Naive thymus-derived CD4-positive, alpha-beta T cell (primary cell): ENCODE results near the gene ABCA2. TPM values are rescaled to one million over a fixed set of nuclear protein-coding genes. Genes with fewer than 3 reads are reported as not detected.

Source experiments
- ATAC-seq: fragments of 150-1000 bp; cut with Tn5 transposase; 2 replicates; pipeline ENCODE4 v1.10.0; 2021; ENCODE audit warnings: mild to moderate bottlenecking, moderate library complexity
- CTCF ChIA-PET: fragments of 350-600 bp; sonication (Branson Sonifier 250); formaldehyde crosslinking; loops from one replicate; lab custom pipeline; 2021; ENCODE audit warnings: antibody characterized with exemption; lab: Charles Lee
- POLR2A ChIA-PET: fragments of 350-600 bp; sonication (Branson Sonifier 250); formaldehyde crosslinking; loops from one replicate; lab custom pipeline; 2021; ENCODE audit warnings: antibody characterized with exemption, inconsistent platforms; lab: Charles Lee
- DNase-seq, 9 donors: peaks; one replicate each; pipeline versions ENCODE4 v3.0.0 to v3.0.0-alpha.2; 2020 to 2022; ENCODE audit warnings: mixed read lengths in 1 of 9
- H3K27ac ChIP-seq: one replicate; pipeline ENCODE4 v1.7.0; 2013; ENCODE audit warnings: mild to moderate bottlenecking, low read depth, low read length, moderate library complexity
- H3K27me3 ChIP-seq, 2 donors: one replicate each; pipeline ENCODE4 v1.7.0; 2013; ENCODE audit warnings: low read length in 2 of 2, mild to moderate bottlenecking in 2 of 2, moderate library complexity in 2 of 2; ENCODE audit not compliant: control insufficient read depth in 2 of 2, insufficient read depth in 2 of 2
- H3K36me3 ChIP-seq, 3 experiments: 1 replicate in 2 of 3; 2 replicates in 1 of 3; pipeline ENCODE4 v1.7.0; 2013; ENCODE audit warnings: low read length in 3 of 3, mild to moderate bottlenecking in 3 of 3, moderate library complexity in 1 of 3; ENCODE audit not compliant: insufficient read depth in 3 of 3, control insufficient read depth in 2 of 3
- H3K4me1 ChIP-seq, 2 donors: one replicate each; pipeline ENCODE4 v1.7.0; 2013; ENCODE audit warnings: low read length in 2 of 2, mild to moderate bottlenecking in 2 of 2, moderate library complexity in 1 of 2; ENCODE audit not compliant: control insufficient read depth in 2 of 2, insufficient read depth in 2 of 2
- H3K4me3 ChIP-seq: 2 replicates; pipeline ENCODE4 v1.7.0; 2013; ENCODE audit warnings: mild to moderate bottlenecking, low read length
- H3K9me3 ChIP-seq, 3 experiments: 1 replicate in 2 of 3; 2 replicates in 1 of 3; pipeline ENCODE4 v1.7.0; 2013; ENCODE audit warnings: low read length in 3 of 3; ENCODE audit not compliant: control insufficient read depth in 2 of 3
- H3K27ac Mint-ChIP-seq, 9 donors: one replicate each; pipeline ENCODE4 v1.8.0; 2020 to 2022; ENCODE audit warnings: mixed read lengths in 9 of 9, mild to moderate bottlenecking in 8 of 9, moderate library complexity in 5 of 9, inconsistent platforms in 2 of 9
- H3K27me3 Mint-ChIP-seq, 5 donors: one replicate each; pipeline ENCODE4 v1.8.0; 2021 to 2022; ENCODE audit warnings: mixed read lengths in 5 of 5, mild to moderate bottlenecking in 1 of 5
- H3K36me3 Mint-ChIP-seq, 5 donors: one replicate each; pipeline ENCODE4 v1.8.0; 2020 to 2022; ENCODE audit warnings: mixed read lengths in 5 of 5, mild to moderate bottlenecking in 3 of 5, inconsistent platforms in 1 of 5
- H3K4me1 Mint-ChIP-seq, 7 donors: one replicate each; pipeline ENCODE4 v1.8.0; 2020 to 2022; ENCODE audit warnings: mixed read lengths in 7 of 7, mild to moderate bottlenecking in 3 of 7, inconsistent platforms in 1 of 7
- H3K4me3 Mint-ChIP-seq, 10 donors: one replicate each; pipeline ENCODE4 v1.8.0; 2020 to 2022; ENCODE audit warnings: mild to moderate bottlenecking in 10 of 10, mixed read lengths in 10 of 10, moderate library complexity in 6 of 10, inconsistent platforms in 2 of 10
- H3K9me3 Mint-ChIP-seq, 11 donors: one replicate each; pipeline ENCODE4 v1.8.0; 2020 to 2022; ENCODE audit warnings: mixed read lengths in 11 of 11, mild to moderate bottlenecking in 4 of 11, inconsistent platforms in 1 of 11, moderate library complexity in 1 of 11
- intact Hi-C, 2 donors: fragments of 100-400 bp; cut with micrococcal nuclease; formaldehyde crosslinking; loops; one replicate each; pipeline ENCODE4 v1.15.1; 2023
- polyA plus RNA-seq, 2 donors: library from polyadenylated mRNA; unstranded; fragments of 300-500 nt; fragmentation: Illumina TruSeq; gene quantifications; one replicate each; pipeline ENCODE4 v1.2.3, GENCODE V29; 2021
- total RNA-seq, 6 experiments: library from RNA in 5 of 6; stranded (reverse) in 5 of 6; gene quantifications; 1 replicate in 5 of 6; 2 replicates in 1 of 6; pipeline ENCODE4 v1.2.3 and lab custom pipeline; 2021 to 2026

The ABCA2 gene
- total and polyA plus RNA-seq, 7 experiments from 2014 or later: 1.8 to 112 (median 25.1) TPM

DNA sequence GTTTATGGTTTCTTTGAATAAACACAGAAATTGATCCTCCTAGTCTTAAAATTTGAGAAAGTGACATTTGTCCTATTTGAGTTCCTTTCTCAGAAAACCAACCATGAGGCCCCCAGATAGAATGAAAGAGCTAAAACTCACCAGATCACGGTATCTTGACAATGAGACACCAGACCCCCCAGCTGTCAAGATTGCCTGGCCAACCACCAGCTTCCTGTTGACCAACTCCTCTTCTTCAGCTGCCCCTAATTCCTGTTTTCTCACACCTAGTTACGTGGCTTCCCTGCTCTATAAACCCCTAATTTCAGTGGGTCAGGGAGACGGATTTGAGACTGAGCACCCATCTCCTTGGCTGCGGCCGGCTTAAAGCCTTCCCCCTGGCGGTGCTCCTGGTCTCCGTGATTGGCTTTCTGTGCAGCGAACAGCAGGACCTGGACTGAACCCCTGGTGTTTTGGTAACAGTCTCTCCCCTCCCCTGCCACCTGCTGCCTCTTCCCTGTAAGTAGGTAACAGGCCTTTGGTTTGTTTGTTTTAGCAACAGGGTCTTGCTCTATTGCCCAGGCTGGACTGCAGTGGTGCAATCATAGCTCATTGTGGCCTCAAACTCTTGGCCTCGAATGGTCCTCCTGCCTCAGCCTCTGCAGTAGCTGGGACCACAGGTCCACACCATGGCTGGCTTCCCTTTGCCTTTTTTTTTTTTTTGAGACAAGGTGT, 30.6 kb upstream of the ABCA2 start:
- ChIA-PET CTCF (interaction anchor here (0.6 kb wide), 1 partner anchor 76 kb away, joined by 3 read pairs; no protein-coding TSS in a partner anchor), POLR2A (interaction anchor here (1.1 kb wide), 1 partner anchor 12 kb away, joined by 4 read pairs; no protein-coding TSS in a partner anchor)
- Mint-ChIP-seq H3K36me3 (no peaks in the 10 kb centered on the region), H3K4me1 (peaks cover 0 to 2% (median 0%) of the 10 kb centered on the region in 7 donors), H3K27me3 (peaks cover 0 to 13% (median 0%) of the 10 kb centered on the region in 5 donors), H3K9me3 (no peaks in the 10 kb centered on the region), H3K4me3 (no peak overlapping the region), H3K27ac (no peak overlapping the region)
- Histone ChIP-seq H3K36me3 (no peaks in the 10 kb centered on the region), H3K4me3 (no peak overlapping the region), H3K27ac (no peak overlapping the region), H3K9me3 (no peaks in the 10 kb centered on the region), H3K27me3 (no peaks in the 10 kb centered on the region), H3K4me1 (no peaks in the 10 kb centered on the region)
- intact Hi-C loops: no loop called here
- no peak for DNase-seq
- no peak for ATAC-seq

DNA sequence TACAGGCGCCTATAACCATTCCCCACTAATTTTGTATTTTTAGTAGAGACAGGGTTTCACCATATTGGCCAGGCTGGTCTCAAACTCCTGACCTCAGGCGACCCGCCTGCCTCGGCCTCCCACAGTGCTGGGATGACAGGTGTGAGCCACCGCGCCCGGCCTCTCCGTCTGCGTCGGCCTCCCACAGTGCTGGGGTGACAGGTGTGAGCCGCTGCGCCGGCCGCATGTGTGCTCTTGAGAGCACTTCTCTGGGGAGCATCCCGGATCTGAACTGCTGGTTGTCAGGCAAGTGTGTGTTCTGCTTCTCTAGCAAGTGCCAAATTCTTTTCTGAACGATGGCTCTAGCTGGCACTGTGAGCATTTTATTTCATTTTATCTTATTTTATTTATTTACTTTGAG, 29.5 kb upstream of the ABCA2 start:
- Histone ChIP-seq H3K9me3 (no peaks in the 10 kb centered on the region), H3K4me3 (no peak overlapping the region), H3K4me1 (peaks cover 4 to 8% of the 10 kb centered on the region in 2 donors), H3K27me3 (peaks cover 0 to 6% of the 10 kb centered on the region in 2 donors), H3K27ac (no peak overlapping the region), H3K36me3 (no peaks in the 10 kb centered on the region)
- DNase-seq (no peak), ATAC-seq (no peak)
- peaks cover 0 to 2% (median 0%) of the 10 kb centered on the region in 7 donors for H3K4me1 Mint-ChIP-seq
- ChIA-PET POLR2A (no interaction called here), CTCF (no interaction called here)
- no peak overlapping the region for H3K4me3 Mint-ChIP-seq
- peaks cover 0 to 18% (median 0%) of the 10 kb centered on the region in 5 donors for H3K27me3 Mint-ChIP-seq
- no peak overlapping the region for H3K27ac Mint-ChIP-seq
- intact Hi-C loops: no loop called here
- no peaks in the 10 kb centered on the region for H3K9me3 Mint-ChIP-seq
- H3K36me3 Mint-ChIP-seq: no peaks in the 10 kb centered on the region

DNA sequence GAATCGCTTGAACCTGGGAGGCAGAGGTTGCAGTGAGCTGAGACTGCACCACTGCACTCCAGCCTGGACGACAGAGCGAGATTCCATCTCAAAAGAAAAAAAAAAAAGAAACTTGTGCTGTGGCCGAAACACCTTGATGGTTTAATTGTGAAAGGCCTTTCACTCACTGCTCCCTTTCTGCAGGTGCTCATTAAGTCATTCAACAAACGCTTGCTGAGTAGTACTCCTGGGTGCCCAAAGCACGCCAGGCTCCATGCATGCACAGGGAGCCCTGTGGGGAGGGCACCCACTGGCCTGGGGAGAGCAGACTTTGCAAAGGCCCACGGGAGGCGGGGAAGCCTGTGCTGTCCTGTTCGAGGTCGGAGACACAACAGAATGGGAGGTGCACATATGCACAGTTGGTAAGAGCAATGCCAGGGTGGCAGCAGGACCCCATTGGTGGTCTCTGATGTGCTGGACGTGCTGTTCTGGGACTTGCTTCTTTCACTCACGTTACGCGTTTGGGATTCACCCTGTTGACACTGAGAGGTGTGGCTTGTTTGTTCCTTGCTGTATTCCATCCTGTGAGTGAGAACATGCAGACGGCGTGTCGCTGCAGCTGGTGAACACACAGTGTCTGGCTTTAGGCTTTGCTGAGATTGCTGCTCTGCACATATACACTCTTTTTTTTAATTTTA, 28.8 kb upstream of the ABCA2 start:
- Histone ChIP-seq H3K4me1 (peaks cover 4 to 8% of the 10 kb centered on the region in 2 donors), H3K9me3 (no peaks in the 10 kb centered on the region), H3K27me3 (peaks cover 0 to 8% of the 10 kb centered on the region in 2 donors), H3K4me3 (no peak overlapping the region), H3K36me3 (no peaks in the 10 kb centered on the region), H3K27ac (no peak overlapping the region)
- POLR2A ChIA-PET: interaction anchor here (0.5 to 0.6 kb wide), 2 partner anchors 20 to 329 kb away, joined by 3 to 4 read pairs; no protein-coding TSS in a partner anchor
- H3K36me3 Mint-ChIP-seq: no peaks in the 10 kb centered on the region
- DNase-seq: no peak
- no peaks in the 10 kb centered on the region for H3K9me3 Mint-ChIP-seq
- CTCF ChIA-PET: no interaction called here
- peaks cover 0 to 2% (median 0%) of the 10 kb centered on the region in 7 donors for H3K4me1 Mint-ChIP-seq
- no peak for ATAC-seq
- intact Hi-C loops: no loop called here
- no peak overlapping the region for H3K4me3 Mint-ChIP-seq
- peaks cover 0 to 24% (median 0%) of the 10 kb centered on the region in 5 donors for H3K27me3 Mint-ChIP-seq
- peak overlapping the region in 1 of 9 donors; percentile 13 for H3K27ac Mint-ChIP-seq

DNA sequence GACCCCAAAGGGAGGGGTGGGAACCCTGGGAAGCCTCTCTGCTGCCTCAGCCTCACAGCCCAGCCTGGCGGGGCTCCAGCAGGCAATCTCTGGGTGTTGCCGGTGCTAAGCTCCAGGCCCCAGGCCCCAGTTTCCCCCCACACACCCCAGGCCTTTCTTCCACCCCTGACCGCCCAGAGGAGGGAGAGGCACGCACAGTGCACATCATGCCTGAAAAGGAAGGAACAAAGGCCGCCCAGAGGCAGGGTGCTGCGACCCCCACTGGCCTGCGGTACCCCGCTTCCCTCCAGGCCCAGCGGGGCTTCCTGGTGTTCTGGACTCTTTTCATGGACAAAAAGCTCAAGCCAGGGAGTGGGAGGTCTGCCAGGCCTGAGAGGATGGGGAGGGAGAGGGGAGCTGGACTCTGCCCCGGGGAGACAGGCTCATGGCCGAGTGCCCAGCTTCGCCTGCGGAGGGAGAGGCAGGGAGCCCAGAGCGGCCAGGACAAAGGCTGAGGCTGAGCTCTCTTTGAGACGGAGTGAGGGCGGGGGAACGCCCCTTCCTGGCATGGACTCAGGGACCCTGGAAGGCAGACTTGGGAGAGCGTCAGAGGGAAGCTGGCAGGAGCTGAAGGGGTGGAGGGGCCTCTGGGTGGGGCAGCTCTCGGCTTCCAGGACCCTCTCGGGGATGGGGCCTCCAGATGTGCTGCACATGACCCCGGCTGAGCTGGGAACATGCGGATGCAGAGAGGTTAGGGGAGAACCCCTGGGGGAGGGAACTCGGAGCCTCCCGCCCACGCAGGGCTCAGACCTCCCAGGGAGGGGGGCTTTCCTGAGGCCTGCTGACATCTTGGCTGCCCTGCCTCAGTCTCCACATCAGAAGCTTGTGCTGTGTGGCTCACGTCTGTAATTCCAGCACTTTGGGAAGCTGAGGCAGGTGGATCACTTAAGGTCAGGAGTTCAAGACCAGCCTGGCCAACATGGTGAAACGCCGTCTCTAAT, 27.6 kb upstream of the ABCA2 start:
- no peaks in the 10 kb centered on the region for H3K36me3 Mint-ChIP-seq
- H3K4me1 ChIP-seq: peaks cover 4 to 8% of the 10 kb centered on the region in 2 donors
- H3K9me3 ChIP-seq: no peaks in the 10 kb centered on the region
- peak overlapping the region in 1 of 10 donors; percentile 50 for H3K4me3 Mint-ChIP-seq
- ChIA-PET CTCF (interaction anchor here (0.6 to 1.0 kb wide), 2 partner anchors 9 to 13 kb away, joined by 3 read pairs; no protein-coding TSS in a partner anchor), POLR2A (interaction anchor here (0.5 to 0.6 kb wide), 2 partner anchors 20 to 330 kb away, joined by 3 read pairs; no protein-coding TSS in a partner anchor)
- no peak overlapping the region for H3K4me3 ChIP-seq
- H3K4me1 Mint-ChIP-seq: peaks cover 0 to 2% (median 0%) of the 10 kb centered on the region in 7 donors
- H3K9me3 Mint-ChIP-seq: no peaks in the 10 kb centered on the region
- peaks cover 0 to 14% of the 10 kb centered on the region in 2 donors for H3K27me3 ChIP-seq
- peaks cover 0 to 25% (median 1%) of the 10 kb centered on the region in 5 donors for H3K27me3 Mint-ChIP-seq
- DNase-seq: no peak
- no peak overlapping the region for H3K27ac Mint-ChIP-seq
- no peak for ATAC-seq
- intact Hi-C loops: no loop called here
- no peaks in the 10 kb centered on the region for H3K36me3 ChIP-seq
- H3K27ac ChIP-seq: no peak overlapping the region

DNA sequence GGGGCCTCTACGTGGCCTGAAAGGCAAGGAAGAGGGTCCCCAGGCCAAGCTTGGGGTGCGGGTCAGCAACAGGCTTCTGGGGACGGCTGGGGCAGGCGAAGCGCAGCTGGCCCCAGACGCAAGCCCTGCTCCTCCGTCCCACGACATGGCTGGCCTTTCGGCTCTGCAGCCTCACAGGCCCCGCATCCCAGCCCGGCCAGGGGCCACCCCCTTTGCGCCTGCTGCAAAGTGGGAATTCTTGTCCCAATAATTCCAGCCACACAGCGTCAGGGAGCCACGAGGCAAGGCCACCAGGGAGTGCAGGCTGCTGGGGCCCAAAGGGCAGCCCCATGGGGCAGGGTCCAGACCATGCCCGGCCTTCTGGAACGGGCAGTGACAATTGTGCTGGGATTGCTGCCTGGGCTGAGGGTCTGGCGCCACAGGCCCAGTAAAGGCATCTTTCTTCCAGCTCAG, 26.9 kb upstream of the ABCA2 start:
- no peaks in the 10 kb centered on the region for H3K36me3 ChIP-seq
- CTCF ChIA-PET: interaction anchor here (1.0 kb wide), 1 partner anchor 8 kb away, joined by 3 read pairs; no protein-coding TSS in a partner anchor

More for the DNA sequence above, 26.9 kb upstream of the ABCA2 start:
- POLR2A ChIA-PET: interaction anchor here (0.6 kb wide), 1 partner anchor 20 kb away, joined by 3 read pairs; no protein-coding TSS in a partner anchor
- no peak for ATAC-seq
- no peaks in the 10 kb centered on the region for H3K36me3 Mint-ChIP-seq
- H3K27me3 Mint-ChIP-seq: peaks cover 0 to 32% (median 7%) of the 10 kb centered on the region in 5 donors
- DNase-seq: no peak
- peaks cover 0 to 2% (median 0%) of the 10 kb centered on the region in 7 donors for H3K4me1 Mint-ChIP-seq
- no peak overlapping the region for H3K27ac Mint-ChIP-seq
- peak overlapping the region in 2 of 10 donors; percentile 29 to 50 for H3K4me3 Mint-ChIP-seq
- Histone ChIP-seq H3K27me3 (peaks cover 0 to 17% of the 10 kb centered on the region in 2 donors), H3K4me1 (peaks cover 4 to 8% of the 10 kb centered on the region in 2 donors), H3K27ac (no peak overlapping the region), H3K9me3 (no peaks in the 10 kb centered on the region), H3K4me3 (no peak overlapping the region)
- intact Hi-C loops: no loop called here
- no peaks in the 10 kb centered on the region for H3K9me3 Mint-ChIP-seq
